NCI-H187 (cell line): ENCODE measurements around the gene SHQ1.
A peak's percentile ranks its signal among the peaks of the same experiment; 100 is the strongest.

Experiments
- DNase-seq, 2 experiments: peaks; one replicate each; lab custom pipeline; 2025; lab: John Stamatoyannopoulos, UW

Gene SHQ1

DNA sequence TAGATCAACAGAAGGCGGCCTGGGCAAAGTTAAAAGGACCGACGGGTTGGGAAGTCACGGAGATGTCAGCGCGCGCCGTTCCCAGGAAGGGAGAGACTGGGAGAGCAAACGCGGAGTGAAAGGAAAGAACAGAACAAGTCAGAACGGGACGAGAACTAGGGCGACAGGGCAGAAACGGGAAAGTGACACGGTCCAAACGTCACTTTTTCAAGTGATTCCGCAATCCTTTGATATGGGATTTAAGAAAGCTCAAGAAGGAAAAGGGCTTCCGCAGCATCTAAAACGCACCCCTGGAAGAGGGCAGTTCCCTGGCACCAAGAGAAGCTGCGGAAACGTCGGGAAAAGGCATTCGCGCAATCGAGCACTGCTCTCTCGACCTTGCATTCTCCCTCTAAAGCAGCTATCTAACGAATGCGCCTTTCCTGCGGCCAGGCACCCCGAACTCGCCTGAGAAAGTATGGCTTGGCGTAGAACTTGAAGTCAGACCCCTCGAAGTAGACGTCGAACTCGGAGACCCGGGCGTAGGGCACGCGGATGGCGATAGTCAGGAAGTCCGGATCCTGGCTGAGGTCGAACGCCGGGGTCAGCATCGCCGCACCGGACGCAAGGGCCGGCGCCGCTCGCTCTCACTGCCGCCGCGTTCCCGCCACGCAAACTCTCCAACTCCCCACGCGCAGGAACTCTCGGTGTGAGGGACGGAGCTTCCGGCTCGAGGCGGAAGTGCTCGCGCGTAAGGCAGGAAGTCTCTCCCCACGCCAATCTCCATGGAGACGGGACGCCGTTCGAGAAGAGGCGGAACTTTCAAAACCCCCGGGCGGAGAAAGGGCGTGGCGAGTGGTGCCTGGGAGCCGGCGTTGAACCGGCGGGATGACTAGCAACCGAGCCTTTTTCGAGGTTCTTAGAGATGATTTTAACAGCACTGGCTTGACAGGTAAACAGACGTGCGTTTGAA is at the start of gene SHQ1:
Gene SHQ1 (minus strand): TSS at position 695 of the 952 bp plus-strand sequence. CDS start 105 bp downstream, at position 590.
- DNase-seq = peak; percentile 73

DNA sequence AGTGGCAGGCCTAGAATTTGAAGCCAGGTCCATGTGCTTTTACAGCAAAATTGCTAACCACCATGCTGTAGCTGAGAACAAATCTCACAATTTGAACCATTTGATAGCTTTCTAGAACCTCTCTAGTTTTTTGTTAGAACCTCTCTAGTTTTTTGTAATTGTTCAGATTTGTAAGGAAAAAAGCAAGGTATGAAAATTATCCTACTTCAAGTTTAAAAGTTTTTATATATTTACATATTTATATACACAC is 49.4 kb upstream of the SHQ1 start:
- no peak for DNase-seq

DNA sequence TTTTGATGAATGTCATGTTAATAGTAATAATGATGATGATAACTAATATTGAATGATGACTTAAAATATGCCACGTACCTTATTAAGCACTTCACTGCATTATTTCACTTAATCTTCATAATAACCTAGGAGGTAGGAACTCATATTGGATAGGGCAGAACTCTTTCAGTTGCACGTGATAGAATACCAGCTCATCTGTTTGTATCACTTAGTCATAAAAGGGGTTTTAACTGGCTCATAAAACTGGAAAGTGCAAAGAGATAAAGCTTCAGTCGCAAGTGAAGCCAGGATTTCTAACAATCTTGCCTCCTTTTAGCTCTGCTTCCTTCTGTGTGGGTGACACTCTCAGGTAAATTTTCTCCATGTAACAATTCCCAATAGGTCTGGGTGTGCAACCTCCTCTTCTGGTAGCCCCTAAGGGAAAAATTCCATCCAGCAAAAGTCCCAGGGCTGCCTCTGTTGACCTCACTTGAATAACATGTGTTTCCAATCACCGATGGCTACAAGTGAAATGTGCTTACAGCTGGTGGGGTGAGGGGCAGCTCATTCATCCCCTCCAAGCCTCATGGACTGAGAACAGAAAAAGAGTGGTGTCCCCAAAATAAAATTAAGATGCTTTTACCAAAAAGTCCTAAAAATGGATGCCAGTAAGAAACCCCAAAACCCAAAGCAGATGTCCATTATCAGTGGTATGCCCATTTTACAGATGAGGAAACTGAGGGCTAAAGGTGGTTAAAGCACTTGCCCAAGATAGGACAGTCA is 48.9 kb upstream of the SHQ1 start:
- DNase-seq = no peak

DNA sequence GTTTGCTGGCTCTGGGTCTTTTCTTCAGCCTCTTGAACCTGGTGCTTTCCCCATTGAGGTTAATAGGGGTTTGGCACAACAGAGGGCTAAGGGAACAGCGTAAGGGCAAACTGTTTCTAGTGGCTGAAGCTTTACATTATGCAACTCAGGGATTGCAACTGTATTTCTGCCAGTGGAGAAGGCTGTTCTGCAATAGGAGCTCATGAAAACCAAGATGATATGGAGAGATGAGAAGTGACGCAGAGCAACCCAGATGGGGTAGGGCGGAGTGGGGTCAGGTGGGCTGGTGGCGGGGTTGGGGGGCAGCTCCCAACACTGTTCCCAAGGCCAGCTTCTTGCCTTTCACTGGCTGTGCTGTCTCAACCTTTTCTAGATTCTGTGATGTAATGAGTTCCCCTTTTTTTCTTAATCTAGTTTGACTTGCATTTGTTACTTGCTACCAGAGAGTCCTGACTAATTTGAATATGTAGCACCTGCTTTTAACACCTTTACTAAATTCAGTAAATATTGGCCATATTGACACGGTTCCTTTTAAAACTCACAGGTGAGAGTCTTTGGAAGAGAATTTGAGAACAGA is 46.8 kb upstream of the SHQ1 start:
- DNase-seq = no peak

DNA sequence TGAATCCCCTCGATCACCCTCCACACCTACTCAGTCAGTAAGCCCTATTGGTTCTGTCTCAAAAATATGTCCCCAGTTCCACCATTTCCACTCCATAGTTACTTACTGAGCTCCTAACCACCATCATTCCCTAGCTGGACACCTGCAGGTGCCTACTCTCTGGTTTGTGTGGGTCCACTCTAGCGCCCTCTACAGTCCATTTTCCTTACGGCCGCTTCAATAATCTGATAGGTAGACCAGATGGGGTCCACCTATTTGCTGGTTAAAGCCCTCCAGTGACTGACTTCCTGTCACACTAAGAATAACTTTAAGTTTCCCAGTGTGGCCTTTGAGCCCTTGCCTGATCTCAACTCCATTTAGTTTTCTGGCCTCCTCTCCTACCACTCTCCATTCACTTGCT is 44.6 kb upstream of the SHQ1 start:
- no peak for DNase-seq

DNA sequence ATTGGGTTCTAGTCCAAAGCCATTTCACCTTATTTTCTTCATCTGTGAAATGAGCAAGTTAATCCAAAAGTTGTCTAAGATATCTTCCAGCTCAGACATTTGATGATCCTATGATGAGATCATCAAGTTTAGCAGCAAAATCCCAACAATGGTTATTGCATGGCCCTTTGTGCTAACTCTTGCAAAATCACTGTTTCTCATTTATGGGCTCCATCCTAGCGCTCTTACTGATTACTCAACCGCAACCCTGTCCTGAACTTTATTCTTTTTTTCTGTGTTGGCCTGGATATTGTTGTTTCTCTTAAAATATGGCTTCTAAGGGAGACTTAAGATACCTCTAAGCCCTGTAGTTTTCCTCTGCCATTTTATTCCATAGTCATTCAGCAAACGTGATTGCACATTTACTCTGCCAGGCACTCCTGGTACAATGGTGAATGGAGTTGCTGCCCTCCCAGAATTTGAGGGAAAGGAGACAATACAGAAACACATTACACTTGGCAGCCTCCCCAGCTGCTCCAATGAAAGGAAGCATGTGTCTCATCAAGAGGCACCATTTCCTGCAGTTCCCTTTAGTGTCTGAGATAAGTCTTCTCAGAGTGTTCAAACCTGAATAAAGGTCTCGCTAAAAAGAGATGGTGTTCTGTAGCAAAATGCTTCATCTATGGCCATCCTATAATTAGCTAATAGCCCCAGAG is 44.0 kb upstream of the SHQ1 start:
- DNase-seq = no peak

DNA sequence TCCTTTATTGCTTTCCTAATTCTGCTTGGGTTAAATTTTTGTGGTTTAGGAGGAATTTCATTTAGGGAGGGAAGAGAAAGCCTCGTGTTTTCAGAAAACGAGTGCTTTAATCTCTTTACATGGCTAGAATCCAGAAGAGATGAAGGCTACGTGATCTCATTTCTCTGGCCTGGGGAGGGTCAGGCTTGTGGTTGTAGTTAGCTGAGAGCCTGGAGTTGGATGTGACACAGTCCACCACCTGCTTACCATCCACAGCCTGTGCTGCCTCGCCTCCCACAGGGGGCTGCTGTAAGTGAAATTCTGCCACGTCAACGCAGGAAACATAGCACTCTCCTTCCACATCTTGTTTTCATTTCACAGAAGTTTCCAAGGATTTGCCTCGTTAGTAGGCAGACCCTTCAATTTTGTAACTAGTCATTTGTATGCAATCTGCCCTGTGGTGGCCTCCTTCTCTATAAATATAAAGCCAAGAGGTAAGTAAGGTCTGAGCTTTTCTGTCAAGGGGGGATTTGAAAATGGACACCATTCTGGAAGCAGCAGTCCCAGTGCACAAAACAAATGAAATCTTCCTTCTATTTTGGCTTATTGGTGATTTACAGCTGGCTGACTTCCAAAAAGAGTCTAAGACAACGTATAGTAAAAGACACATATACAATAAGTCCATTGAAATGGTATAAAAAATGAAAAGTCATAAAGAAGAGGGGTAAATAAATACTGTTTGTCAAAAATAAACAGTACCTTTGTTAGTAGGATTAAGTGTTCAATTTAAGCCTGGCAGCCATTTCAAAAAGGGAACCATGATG is 43.0 kb upstream of the SHQ1 start:
- DNase-seq = no peak

DNA sequence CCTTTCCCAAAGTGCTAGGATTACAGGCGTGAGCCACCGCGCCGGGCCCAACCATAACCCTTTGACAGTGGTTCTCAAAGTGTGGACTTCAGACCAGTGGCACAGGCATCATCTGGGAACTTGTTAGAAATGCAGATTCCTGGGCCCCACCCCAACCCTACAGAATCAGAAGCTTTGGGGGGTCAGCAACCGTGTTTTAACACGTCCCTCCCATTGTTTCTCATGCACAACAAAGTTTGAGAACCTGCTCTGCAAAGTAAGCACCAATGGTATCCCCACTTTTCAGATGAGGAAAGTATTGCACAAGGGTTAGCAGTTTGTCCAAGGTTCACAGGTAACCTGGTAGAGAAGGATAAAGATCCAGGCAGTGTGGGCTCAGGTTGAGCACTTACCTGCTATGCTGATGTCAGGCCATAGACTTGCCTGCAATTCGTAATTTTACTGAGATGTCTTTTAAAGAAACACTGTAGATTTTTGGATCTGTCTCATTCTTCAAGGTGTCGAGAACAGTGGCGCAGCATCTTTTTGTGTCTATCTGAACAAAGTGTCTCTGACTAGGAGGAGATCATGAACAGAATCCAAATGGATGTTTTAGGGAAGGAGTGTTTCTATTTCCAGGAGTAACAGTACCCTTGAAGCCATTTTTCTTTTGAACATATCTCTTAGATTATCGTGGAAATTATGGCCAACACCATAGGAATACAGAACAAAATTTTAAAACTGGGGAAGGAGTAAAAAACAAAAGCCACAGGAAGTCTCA is 42.1 kb upstream of the SHQ1 start:
- no peak for DNase-seq

DNA sequence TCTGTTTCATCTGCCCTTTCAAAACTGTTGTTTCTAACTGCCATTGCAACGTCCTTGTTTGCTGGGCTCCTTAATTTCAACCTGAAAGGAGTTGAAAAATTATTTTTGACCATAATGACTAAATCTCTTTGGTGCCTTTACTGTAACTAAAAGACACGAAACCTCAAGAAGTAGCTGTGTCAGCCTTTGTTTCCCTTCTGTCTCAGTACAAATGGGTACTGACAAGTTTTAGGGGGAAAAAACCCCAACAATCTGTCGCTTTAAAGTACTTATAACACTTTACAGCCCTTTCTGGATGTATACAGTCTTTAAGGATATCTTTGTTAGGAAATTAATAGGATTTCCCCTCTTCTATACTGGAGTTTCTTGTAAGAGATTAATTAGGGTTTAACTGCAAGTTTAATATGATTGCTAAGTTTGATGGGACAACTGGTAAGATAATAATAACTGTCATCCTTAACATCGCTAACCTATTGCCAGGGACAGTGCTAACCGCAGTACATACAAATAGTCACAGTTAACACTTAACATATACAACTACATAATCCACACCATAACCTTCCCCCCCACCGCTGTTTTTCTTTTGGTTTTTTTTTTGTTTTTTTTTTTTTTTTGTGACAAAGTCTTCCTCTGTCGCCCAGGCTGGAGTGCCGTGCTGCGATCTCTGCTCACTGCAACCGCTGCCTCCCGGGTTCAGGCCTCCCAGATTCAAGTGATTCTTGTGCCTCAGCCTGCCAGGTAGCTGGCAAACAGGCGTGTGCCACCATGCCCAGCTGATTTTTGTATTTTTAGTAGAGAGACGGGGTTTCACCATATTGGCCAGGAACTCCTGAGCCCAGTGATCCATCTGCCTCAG is 41.3 kb upstream of the SHQ1 start:
- no peak for DNase-seq

DNA sequence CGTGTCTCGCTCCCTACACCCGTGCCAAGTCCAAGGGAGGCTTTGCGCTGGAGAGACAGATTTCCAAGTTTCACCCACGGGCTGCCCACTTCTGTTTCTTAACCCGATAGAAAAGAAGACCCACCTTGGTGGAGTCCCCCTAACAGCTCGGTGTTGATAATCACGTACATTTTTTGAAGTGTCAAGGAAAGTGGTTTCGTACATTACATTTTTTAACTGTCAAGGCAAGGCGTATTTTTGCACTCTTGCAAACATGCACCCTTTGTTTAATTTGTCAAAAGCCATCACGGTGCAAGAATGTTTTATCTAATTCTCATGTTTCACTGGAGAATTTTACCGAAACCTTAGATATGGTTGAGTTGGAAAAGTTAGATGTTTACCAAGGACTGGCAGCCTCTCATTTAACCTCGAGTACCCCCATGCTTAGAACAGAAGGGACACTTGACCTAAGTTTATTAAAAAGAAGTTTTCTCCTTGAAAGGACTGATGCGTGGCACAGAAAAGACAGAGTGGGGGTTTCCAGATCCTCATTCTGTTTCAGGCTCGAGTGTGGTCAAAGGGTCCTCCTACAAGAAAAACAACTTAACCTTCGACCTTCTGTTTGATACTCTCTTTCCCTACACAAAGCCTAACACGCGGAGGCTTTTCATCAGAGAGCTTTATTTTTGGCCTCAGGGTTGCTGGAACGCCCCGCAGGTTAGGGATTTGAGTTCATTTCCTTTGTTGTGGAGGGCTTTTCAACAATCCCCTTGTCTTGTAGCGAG is 40.5 kb upstream of the SHQ1 start:
- no peak for DNase-seq

DNA sequence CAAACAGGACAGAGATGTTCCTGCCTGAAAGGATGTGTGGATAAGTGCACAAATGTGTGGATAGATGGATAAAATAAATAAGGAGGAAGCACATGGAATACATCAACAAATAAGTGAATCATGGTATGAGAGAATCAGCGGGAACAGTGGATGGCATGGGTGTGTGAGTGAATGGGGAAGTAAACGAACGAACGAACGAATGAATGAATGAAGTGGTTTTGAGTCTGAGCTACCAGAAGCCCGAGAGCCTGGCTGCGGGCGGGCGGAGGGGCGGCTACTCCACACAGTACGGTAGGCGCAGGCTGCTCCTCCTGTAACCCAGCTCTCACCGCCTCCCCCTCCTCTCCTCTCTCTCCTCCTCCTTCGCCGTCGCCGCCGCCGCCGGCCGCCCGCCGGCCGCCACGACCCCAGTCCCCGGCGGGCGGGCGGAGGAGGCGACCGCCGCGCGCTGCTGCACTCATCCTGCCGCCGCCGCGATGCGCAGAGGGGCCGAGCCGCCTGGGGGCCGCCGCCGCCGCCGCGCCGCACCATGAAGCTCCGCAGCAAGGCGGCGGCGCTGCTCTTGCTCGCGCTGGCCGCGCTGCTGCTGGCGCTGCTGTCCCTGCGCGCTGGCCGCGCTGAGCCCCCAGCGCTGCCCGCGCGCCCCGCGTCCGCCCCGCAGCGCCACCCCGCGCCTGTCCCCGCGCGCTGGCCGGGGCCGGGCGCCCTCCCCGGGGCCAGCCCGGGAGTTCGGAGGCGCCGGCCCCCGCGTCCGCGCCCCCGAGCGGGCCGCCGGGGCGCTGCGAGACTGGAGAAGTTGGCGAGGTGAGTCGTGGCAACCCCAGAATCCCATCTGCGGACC is 39.7 kb upstream of the SHQ1 start, which contains the start of gene GXYLT2:
Gene GXYLT2 (plus strand): TSS at position 342 of the 841 bp plus-strand sequence. CDS start 188 bp downstream, at position 530.
- DNase-seq = peak in 1 of 2 experiments; percentile 17

DNA sequence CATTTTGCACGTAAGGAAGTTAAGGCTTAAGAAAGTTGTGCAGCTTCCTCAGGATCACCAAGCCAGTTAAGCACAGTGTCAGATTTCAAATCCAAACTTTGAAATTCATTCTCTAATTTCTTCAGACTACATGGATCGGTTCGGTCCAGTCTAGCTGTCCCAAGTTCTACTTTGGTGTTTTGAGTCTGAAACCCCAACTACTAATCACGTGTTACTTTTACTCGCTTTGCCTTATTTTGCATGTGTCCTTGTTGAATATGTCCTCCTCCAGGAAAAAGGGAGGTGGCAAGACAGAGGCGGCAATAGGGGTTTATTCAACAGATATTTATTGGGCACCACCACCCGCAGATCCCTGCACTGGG is 39.1 kb upstream of the SHQ1 start:
- no peak for DNase-seq

DNA sequence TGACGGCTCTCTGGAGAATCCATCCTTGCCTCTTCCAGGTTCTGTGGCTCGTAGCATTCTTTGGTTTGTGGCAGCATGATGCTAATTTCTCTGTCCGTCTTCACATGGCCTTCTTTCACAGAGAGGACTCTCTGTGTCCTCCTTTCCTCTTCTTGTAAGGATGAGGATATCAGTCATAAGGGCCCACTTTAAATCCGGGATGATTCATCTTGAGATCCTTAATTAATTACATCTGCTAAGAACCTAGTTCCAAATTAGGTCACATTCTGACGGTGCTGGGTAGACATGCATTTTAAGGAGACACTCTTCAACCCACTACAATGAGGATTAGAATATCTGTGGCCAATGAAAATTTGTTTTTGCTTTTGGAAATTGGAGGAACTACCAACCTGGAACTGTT is 23.9 kb upstream of the SHQ1 start:
- DNase-seq = no peak

DNA sequence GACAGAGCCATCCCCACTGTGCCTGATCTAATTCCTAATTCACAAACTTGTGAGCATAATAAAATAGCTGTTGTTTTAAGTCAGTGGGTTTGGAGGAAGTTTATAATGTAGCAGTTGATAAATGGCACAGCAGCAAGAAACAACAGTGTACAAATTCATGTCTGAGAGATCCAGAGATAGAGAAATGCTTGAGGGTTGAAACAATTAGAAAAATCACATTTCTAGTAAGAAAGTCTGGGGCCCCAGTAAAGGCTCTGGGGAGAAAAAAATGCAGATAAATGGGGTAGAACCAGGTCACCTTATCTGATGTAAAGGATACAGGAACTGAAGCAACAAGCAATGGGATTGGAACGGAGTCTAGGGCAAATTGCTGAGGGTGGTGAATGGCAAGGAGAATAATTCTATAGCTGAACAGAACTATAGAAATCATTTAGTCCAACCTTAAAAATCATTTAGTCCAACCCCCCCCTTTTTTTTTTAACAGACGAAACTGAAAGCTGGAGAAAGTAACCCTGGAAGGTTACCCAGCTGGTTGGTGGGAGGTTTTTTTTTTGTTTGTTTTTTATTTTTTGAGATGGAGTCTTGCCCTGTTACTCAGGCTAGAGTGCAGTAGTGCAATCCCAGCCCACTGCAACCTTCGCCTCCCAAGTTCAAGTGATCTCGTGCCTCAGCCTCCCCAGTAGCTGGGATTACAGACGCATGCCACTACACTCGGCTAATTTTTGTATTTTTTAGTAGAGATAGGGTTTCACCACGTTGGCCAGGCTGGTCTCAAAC is 14.3 kb upstream of the SHQ1 start:
- no peak for DNase-seq

DNA sequence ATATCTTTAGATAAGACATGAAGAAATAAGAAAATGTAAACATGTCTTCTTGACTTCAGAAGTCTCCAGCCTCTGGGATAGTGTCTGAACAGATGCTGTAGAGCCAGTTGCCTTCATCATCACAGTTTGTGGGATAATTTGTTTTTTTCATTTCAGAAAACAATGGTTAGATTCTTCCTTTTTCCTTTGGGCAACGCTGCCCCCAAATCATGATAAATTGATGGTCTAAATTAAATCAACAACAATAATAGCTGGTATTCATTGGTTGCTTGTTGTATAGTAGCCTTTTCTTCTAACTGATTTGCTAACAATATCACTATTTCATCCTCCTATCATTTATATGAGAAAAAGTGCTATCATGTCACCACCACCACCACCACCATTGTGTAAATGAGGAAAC is 12.6 kb upstream of the SHQ1 start:
- no peak for DNase-seq

DNA sequence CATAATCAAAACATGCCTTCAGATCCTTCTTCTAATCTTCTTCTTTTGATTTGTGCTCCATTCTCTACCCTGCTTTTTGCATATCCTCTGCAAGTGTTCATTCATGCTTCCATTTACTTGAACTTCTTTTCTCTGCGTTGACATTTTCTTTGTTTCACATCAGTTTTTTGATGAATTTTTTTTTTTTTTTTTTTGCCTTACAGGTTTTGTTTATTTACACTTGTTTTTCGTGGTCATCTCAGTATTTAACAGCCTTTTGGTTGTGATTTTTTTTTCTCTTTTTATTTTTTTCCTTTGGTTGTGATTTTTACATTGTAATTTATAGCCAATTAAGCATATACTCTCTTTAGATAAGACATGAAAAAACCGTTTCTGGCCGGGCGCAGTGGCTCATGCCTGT is 11.8 kb upstream of the SHQ1 start:
- no peak for DNase-seq

DNA sequence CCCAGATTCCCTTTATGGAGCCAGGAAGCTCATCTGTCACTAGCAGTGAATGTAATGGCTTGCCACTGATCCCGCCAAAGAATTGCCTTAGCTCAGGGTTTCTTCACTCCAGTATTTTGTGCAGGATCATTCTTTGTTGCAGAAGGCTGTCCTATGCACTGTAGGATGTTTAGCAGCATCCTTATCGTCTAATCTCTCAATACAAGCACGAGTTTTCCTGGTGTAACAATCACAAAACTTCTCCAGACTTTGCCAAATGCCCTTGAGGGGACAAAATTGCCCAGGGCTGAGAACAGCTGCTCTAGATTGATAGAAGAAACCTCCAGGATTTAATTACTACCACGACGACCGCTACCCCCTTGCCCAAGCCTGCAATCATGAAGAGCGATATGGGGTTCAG is 6.8 kb upstream of the SHQ1 start:
- DNase-seq = no peak
